ENCODE measurements around the gene LTBP1. TPM values are rescaled to one million over a fixed set of nuclear protein-coding genes. Genes with fewer than 3 reads are reported as not detected.
"Not testable (repeated sequence)": the region's sequence is repeated elsewhere in the genome, so short reads cannot be mapped to it uniquely, and the experiment has no call there.

The LTBP1 gene
- total RNA-seq, 3 donors from 2014 or later (not counting 1 experiment from before 2014, with no cell fraction given): 1.7 to 4.7 (median 3.5) TPM

GRCh38 chr2:32905270-32905669, 41.5 kb upstream of the LTBP1 start:
- WGBS (ENCODE audit: insufficient coverage): 86% methylated on average over 2 of the region's 3 CpGs
- no peak for TF ChIP-seq CTCF (IDR thresholded peaks at IDR 0.05)

GRCh38 chr2:32910883-32911598, 35.7 kb upstream of the LTBP1 start:
- no peaks in the 10 kb centered on the region for H3K27me3 ChIP-seq (ENCODE audit: control insufficient read depth, insufficient read depth, low read length)
- no peaks in the 10 kb centered on the region for H3K9me3 ChIP-seq (ENCODE audit: control insufficient read depth, insufficient read depth, low read length)
- no peaks in the 10 kb centered on the region for H3K4me1 ChIP-seq (ENCODE audit: control insufficient read depth, insufficient read depth, low read length)
- Mint-ChIP-seq H3K4me1 (no peaks in the 10 kb centered on the region), H3K36me3 (no peaks in the 10 kb centered on the region), H3K27ac (no peak overlapping the region), H3K4me3 (no peak overlapping the region), H3K27me3 (ENCODE audit: low read depth in 2 of 2) (no peaks in the 10 kb centered on the region), H3K9me3 (no peaks in the 10 kb centered on the region)
- no peak overlapping the region for H3K4me3 ChIP-seq (ENCODE audit: low read length)
- intact Hi-C loops (cut with micrococcal nuclease): no loop called here
- ATAC-seq (no peak), DNase-seq (no peak)
- H3K36me3 ChIP-seq (ENCODE audit: control insufficient read depth, insufficient read depth, low read length): no peaks in the 10 kb centered on the region
- 74% methylated on average over 7 of the region's 8 CpGs for WGBS (ENCODE audit: insufficient coverage)
- no peak for TF ChIP-seq CTCF (IDR thresholded peaks at IDR 0.05)
- H3K27ac ChIP-seq (ENCODE audit: low read length): no peak overlapping the region

More at GRCh38 chr2:32905270-32905669, 41.5 kb upstream of the LTBP1 start:
- H3K9me3 Mint-ChIP-seq: no peaks in the 10 kb centered on the region
- ATAC-seq (no peak), DNase-seq (no peak)
- H3K27me3 Mint-ChIP-seq (ENCODE audit: low read depth in 2 of 2): peaks cover 6 to 9% of the 10 kb centered on the region in 2 donors
- H3K36me3 Mint-ChIP-seq: no peaks in the 10 kb centered on the region
- no peak overlapping the region for H3K4me3 ChIP-seq (ENCODE audit: low read length)
- H3K27ac ChIP-seq (ENCODE audit: low read length): no peak overlapping the region
- intact Hi-C loops (cut with micrococcal nuclease): no loop called here
- H3K9me3 ChIP-seq (ENCODE audit: control insufficient read depth, insufficient read depth, low read length): no peaks in the 10 kb centered on the region
- no peaks in the 10 kb centered on the region for H3K4me1 ChIP-seq (ENCODE audit: control insufficient read depth, insufficient read depth, low read length)
- no peaks in the 10 kb centered on the region for H3K36me3 ChIP-seq (ENCODE audit: control insufficient read depth, insufficient read depth, low read length)
- no peak overlapping the region for H3K4me3 Mint-ChIP-seq
- H3K27me3 ChIP-seq (ENCODE audit: control insufficient read depth, insufficient read depth, low read length): no peaks in the 10 kb centered on the region
- H3K27ac Mint-ChIP-seq: no peak overlapping the region
- H3K4me1 Mint-ChIP-seq: no peaks in the 10 kb centered on the region

- H3K4me1 Mint-ChIP-seq: no peaks in the 10 kb centered on the region
- H3K4me1 ChIP-seq (ENCODE audit: control insufficient read depth, insufficient read depth, low read length): no peaks in the 10 kb centered on the region
- no peak overlapping the region for H3K4me3 ChIP-seq (ENCODE audit: low read length)
- no peak for ATAC-seq
- no peaks in the 10 kb centered on the region for H3K9me3 ChIP-seq (ENCODE audit: control insufficient read depth, insufficient read depth, low read length)
- intact Hi-C loops (cut with micrococcal nuclease): no loop called here
- DNase-seq: no peak
- no CpG with 5 or more reads among the region's 1 CpG for WGBS (ENCODE audit: insufficient coverage)
- no peaks in the 10 kb centered on the region for H3K27me3 ChIP-seq (ENCODE audit: control insufficient read depth, insufficient read depth, low read length)
- peaks cover 0 to 6% of the 10 kb centered on the region in 2 donors for H3K27me3 Mint-ChIP-seq (ENCODE audit: low read depth in 2 of 2)
- no peak overlapping the region for H3K27ac Mint-ChIP-seq
- H3K27ac ChIP-seq (ENCODE audit: low read length): no peak overlapping the region
- H3K9me3 Mint-ChIP-seq: no peaks in the 10 kb centered on the region
- H3K36me3 ChIP-seq (ENCODE audit: control insufficient read depth, insufficient read depth, low read length): no peaks in the 10 kb centered on the region
- H3K36me3 Mint-ChIP-seq: no peaks in the 10 kb centered on the region
- no peak overlapping the region for H3K4me3 Mint-ChIP-seq
- no peak for TF ChIP-seq CTCF (IDR thresholded peaks at IDR 0.05)
Observed at GRCh38 chr2:32915694-32916093, 31.1 kb upstream of the LTBP1 start.

- H3K4me1 Mint-ChIP-seq: no peaks in the 10 kb centered on the region
- H3K36me3 Mint-ChIP-seq: no peaks in the 10 kb centered on the region
- no peak overlapping the region for H3K4me3 Mint-ChIP-seq
- Histone ChIP-seq H3K4me3 (ENCODE audit: low read length) (no peak overlapping the region), H3K4me1 (ENCODE audit: control insufficient read depth, insufficient read depth, low read length) (no peaks in the 10 kb centered on the region), H3K27me3 (ENCODE audit: control insufficient read depth, insufficient read depth, low read length) (no peaks in the 10 kb centered on the region), H3K9me3 (ENCODE audit: control insufficient read depth, insufficient read depth, low read length) (no peaks in the 10 kb centered on the region), H3K27ac (ENCODE audit: low read length) (no peak overlapping the region), H3K36me3 (ENCODE audit: control insufficient read depth, insufficient read depth, low read length) (no peaks in the 10 kb centered on the region)
- H3K27ac Mint-ChIP-seq: no peak overlapping the region
- H3K9me3 Mint-ChIP-seq: no peaks in the 10 kb centered on the region
- intact Hi-C loops (cut with micrococcal nuclease): no loop called here
- DNase-seq: no peak
- TF ChIP-seq CTCF (IDR thresholded peaks at IDR 0.05): no peak
- H3K27me3 Mint-ChIP-seq (ENCODE audit: low read depth in 2 of 2): peaks cover 6 to 11% of the 10 kb centered on the region in 2 donors
- 91% methylated on average over 6 of the region's 6 CpGs for WGBS (ENCODE audit: insufficient coverage)
- no peak for ATAC-seq
Observed at GRCh38 chr2:32918774-32919173, 28.0 kb upstream of the LTBP1 start.

- intact Hi-C loops (cut with micrococcal nuclease); H3K27me3 ChIP-seq (ENCODE audit: control insufficient read depth, insufficient read depth, low read length); ATAC-seq; H3K4me1 Mint-ChIP-seq; H3K4me3 ChIP-seq (ENCODE audit: low read length); H3K36me3 Mint-ChIP-seq; H3K4me1 ChIP-seq (ENCODE audit: control insufficient read depth, insufficient read depth, low read length); H3K36me3 ChIP-seq (ENCODE audit: control insufficient read depth, insufficient read depth, low read length); DNase-seq; H3K27ac ChIP-seq (ENCODE audit: low read length); H3K9me3 ChIP-seq (ENCODE audit: control insufficient read depth, insufficient read depth, low read length); H3K27ac Mint-ChIP-seq; H3K4me3 Mint-ChIP-seq; H3K9me3 Mint-ChIP-seq: not testable (repeated sequence)
- peaks cover 6 to 11% of the 10 kb centered on the region in 2 donors for H3K27me3 Mint-ChIP-seq (ENCODE audit: low read depth in 2 of 2)
- 93% methylated on average over 6 of the region's 6 CpGs for WGBS (ENCODE audit: insufficient coverage)
Observed at GRCh38 chr2:32919901-32920300, 26.9 kb upstream of the LTBP1 start.

All from natural killer cell (primary cell).